ENCODE measurements around the gene LAMC2. TPM values are rescaled to one million over a fixed set of nuclear protein-coding genes. Genes with fewer than 3 reads are reported as not detected.

The LAMC2 gene
- total and polyA plus RNA-seq, 2 of the 8 experiments (the other 6 are each of a cell fraction or from before 2014, with no cell fraction given) = 4.6 to 12.9 TPM

- Histone ChIP-seq H4K91ac (replicated peaks; ENCODE audit: insufficient read length, low read length) (no peak overlapping the region), H3K27ac (ENCODE audit: low read depth, low read length) (no peak overlapping the region), H2BK12ac (ENCODE audit: low read depth, low read length) (no peak overlapping the region), H3K9ac (replicated peaks in 1 of 4; ENCODE audit: extremely low read depth in 1 of 4, low read depth in 3 of 4, low read length in 3 of 4) (no peak overlapping the region), H2BK120ac (replicated peaks; ENCODE audit: low read depth, low read length) (no peak overlapping the region), H3K23ac (ENCODE audit: insufficient read length) (no peak overlapping the region), H3K4me2 (ENCODE audit: insufficient read depth in 1 of 2, low read depth in 2 of 2, low read length in 2 of 2) (no peak overlapping the region), H4K8ac (ENCODE audit: extremely low read depth, insufficient read depth, low read length) (no peak overlapping the region), H4K5ac (ENCODE audit: insufficient read length, low read depth, low read length) (no peak overlapping the region), H2AFZ (ENCODE audit: low read length) (no peak overlapping the region), H3K79me2 (ENCODE audit: control insufficient read depth in 1 of 2, insufficient read depth in 2 of 2, low read length in 2 of 2) (no peaks in the 10 kb centered on the region), H3K4ac (replicated peaks; ENCODE audit: insufficient read length, low read depth, low read length) (no peak overlapping the region), H3K4me1 (replicated peaks in 1 of 4; ENCODE audit: control insufficient read depth in 3 of 4, insufficient read depth in 4 of 4, low read length in 3 of 4) (peaks cover 0 to 3% (median 1%) of the 10 kb centered on the region in 4 experiments; a peak in 2 of 7 replicates), H2AK5ac (ENCODE audit: low read depth, low read length) (no peak overlapping the region), H3K79me1 (ENCODE audit: low read depth, low read length) (no peaks in the 10 kb centered on the region), H3K4me3 (ENCODE audit: extremely low read depth in 1 of 4, insufficient read depth in 2 of 4, low read depth in 3 of 4, low read length in 4 of 4) (no peak overlapping the region), H2BK20ac (ENCODE audit: low read length) (no peak overlapping the region), H3K23me2 (ENCODE audit: low read depth, low read length) (no peaks in the 10 kb centered on the region), H3K36me3 (ENCODE audit: control insufficient read depth in 2 of 4, insufficient read depth in 4 of 4, low read length in 3 of 4) (no peaks in the 10 kb centered on the region; a peak in 1 of 8 replicates), H3K14ac (ENCODE audit: insufficient read length) (no peak overlapping the region), H3K9me3 (ENCODE audit: insufficient read depth in 2 of 2, low read depth in 1 of 2, low read length in 1 of 2) (no peaks in the 10 kb centered on the region), H3K56ac (replicated peaks; ENCODE audit: insufficient read length, low read depth, low read length) (no peak overlapping the region), H2BK15ac (ENCODE audit: low read length) (no peak overlapping the region), H3K27me3 (replicated peaks in 1 of 4; ENCODE audit: control insufficient read depth in 3 of 4, extremely low read depth in 1 of 4, insufficient read depth in 3 of 4, low read length in 3 of 4) (no peaks in the 10 kb centered on the region), H2BK5ac (ENCODE audit: low read depth, low read length) (no peak overlapping the region), H3K18ac (ENCODE audit: extremely low read depth, low read length) (no peak overlapping the region), H4K20me1 (replicated peaks in 1 of 2; ENCODE audit: control insufficient read depth in 1 of 2, insufficient read depth in 2 of 2, low read length in 2 of 2) (no peaks in the 10 kb centered on the region)
- FAIRE-seq (no peak), DNase-seq (ENCODE audit: low read depth in 1 of 2, low spot score in 2 of 2) (no peak)
- POLR2A ChIA-PET (ENCODE audit: partially characterized antibody) = interaction anchor here (1.0 to 1.1 kb wide), 2 partner anchors 11 to 15 kb away, joined by 3 read pairs; no protein-coding TSS in a partner anchor
- no peak for TF ChIP-seq SUZ12 (IDR thresholded peaks at IDR 0.05; ENCODE audit: low read length)
- no peak for TF ChIP-seq HDAC2 (IDR thresholded peaks at IDR 0.05; ENCODE audit: borderline replicate concordance in 1 of 2, low read depth in 2 of 2, low read length in 2 of 2)
- no peak for TF ChIP-seq POLR2A (IDR thresholded peaks at IDR 0.05; ENCODE audit: control extremely low read depth in 1 of 2, low read depth in 2 of 2, low read length in 2 of 2)
- no peak for TF ChIP-seq SP1 (IDR thresholded peaks at IDR 0.05; ENCODE audit: low read depth, low read length)
- no peak for TF ChIP-seq BCL11A (IDR thresholded peaks at IDR 0.05; ENCODE audit: low read depth in 2 of 2, low read length in 2 of 2)
- TF ChIP-seq E2F6 (IDR thresholded peaks at IDR 0.05) = no peak
- no peak for TF ChIP-seq JUND (IDR thresholded peaks at IDR 0.05; ENCODE audit: low read length)
- TF ChIP-seq EZH2 (IDR thresholded peaks at IDR 0.05; ENCODE audit: low read depth, low read length, severe bottlenecking) = no peak
- no peak for TF ChIP-seq SAP30 (IDR thresholded peaks at IDR 0.05; ENCODE audit: insufficient read depth, insufficient replicate concordance, low read length)
- no peak for TF ChIP-seq RNF2 (IDR thresholded peaks at IDR 0.05; ENCODE audit: borderline replicate concordance, low read depth, low read length, missing control alignments, poor library complexity, severe bottlenecking)
- CTCF ChIA-PET (ENCODE audit: partially characterized antibody) = interaction anchor here (0.6 to 2.5 kb wide), 5 partner anchors 8 to 141 kb away, joined by 3 to 10 read pairs (median 5); no protein-coding TSS in a partner anchor
These were observed 60.4 kb downstream of the LAMC2 start for GRCh38 chr1:183246436-183246835.
